ENCODE measurements around the gene HOXA4.

The HOXA4 gene

DNA sequence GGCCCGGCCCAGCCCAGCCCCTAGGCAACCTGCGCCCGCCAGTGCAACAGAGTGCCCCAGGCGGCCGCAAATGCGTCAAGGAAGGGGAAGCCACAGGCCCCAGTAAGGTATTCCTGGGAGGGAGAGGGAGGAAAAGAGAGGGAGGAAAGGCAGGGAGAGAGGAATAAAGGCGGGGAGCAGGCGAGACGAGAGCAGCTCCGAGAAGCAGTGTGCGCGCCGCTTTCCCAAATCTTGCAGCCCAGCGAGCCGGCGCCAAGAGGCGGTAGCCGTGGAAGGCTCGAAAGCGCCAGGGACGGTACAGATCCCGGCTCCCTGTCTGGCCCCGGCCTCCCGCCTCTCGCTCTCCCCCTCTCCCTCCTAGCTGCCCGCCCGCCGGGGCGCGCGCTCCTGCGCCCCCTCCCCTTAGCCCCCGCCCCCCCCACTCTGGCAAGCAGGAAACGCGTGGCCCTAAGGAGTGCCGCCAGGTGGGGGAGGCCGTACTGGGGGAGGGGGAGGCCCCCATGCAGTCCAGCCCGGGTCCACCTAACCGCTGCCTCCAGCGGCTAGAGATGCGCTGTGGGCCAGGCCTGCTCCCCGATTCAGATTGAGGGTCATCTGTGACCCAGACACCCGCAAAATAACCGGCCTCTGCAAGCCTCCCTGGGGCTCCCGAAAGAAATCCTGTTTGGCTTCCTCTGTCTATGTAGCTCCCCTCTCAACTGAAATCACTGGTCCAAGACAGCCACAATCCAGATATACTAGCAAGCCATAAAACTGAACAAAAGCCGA is 39.3 kb upstream of the HOXA4 start:
- DNase-seq (ENCODE audit: extremely low spot score), result no peak
- no peak for TF ChIP-seq CTCF (IDR thresholded peaks at IDR 0.05; ENCODE audit: control extremely low read depth, extremely low read depth, low read depth, missing control alignments)
- POLR2A ChIA-PET, result no interaction called here
- CTCF ChIA-PET, result interaction anchor here (3.8 kb wide), 1 partner anchor 9 kb away, joined by 19 read pairs; no protein-coding TSS in a partner anchor

GRCh38 chr7:27168265-27168947 is 37.8 kb upstream of the HOXA4 start:
- DNase-seq (ENCODE audit: extremely low spot score), result no peak
- ChIA-PET POLR2A (no interaction called here), CTCF (interaction anchor here (1.6 to 2.0 kb wide), 3 partner anchors 9 to 486 kb away, joined by 4 to 7 read pairs (median 5); no protein-coding TSS in a partner anchor)
- no peak for TF ChIP-seq CTCF (IDR thresholded peaks at IDR 0.05; ENCODE audit: control extremely low read depth, extremely low read depth, low read depth, missing control alignments)

- no peak for TF ChIP-seq CTCF (IDR thresholded peaks at IDR 0.05; ENCODE audit: control extremely low read depth, extremely low read depth, low read depth, missing control alignments)
- ChIA-PET CTCF (interaction anchor here (1.6 to 2.0 kb wide), 3 partner anchors 8 to 486 kb away, joined by 4 to 7 read pairs (median 5); no protein-coding TSS in a partner anchor), POLR2A (no interaction called here)
- no peak for DNase-seq (ENCODE audit: extremely low spot score)
Observed at GRCh38 chr7:27167916-27168264, 37.3 kb upstream of the HOXA4 start.

DNA sequence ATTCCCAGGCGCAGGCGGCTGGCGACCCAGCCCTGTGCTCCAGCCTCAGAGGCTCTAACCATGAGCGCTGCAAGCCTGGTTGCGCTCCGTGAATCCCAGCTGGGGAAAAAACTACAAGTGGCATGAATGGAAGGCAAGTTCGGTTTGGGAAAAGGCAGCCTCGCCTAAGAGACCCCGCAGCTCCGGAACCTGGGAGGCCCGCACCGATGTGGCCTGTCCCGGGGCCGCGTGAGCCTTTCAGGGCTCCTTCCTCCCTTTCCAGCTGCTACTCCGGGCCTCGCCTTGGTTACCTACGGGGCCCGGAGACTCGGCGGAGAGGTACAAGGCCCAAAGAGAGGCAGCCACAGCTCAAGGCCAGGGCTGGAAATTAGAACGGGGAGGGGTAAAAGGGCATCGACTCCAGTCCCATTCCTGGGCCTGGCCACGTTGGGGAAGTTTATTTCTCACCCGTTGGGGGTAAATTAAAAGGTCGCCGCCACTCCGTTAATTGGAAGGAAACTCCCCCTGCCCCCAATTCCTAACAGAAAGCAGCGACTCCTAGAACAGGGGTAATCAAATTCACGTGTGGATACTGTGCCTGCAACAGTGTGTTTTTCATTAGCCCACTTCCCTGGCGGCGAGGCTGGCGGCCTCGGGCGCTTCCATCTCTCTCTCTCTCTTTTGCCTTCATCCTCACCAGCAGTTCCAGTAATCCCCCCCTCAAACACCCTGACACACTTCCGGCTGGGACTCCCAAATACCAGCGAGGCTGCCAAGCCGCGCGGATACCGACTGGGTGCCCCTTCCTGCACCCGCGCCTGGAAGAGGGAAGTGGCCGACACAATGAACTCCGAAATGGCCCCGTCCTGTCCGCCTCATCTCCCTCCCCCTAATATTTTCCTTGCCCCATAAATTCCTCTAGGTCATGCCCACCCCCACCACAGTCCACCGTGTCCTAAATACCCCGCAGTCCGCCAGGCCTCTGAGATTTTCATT is 36.3 kb upstream of the HOXA4 start:
- CTCF ChIA-PET, result interaction anchor here (1.2 to 3.4 kb wide), 2 partner anchors 29 to 90 kb away, joined by 4 to 11 read pairs; no protein-coding TSS in a partner anchor
- DNase-seq (ENCODE audit: extremely low spot score), result no peak

GRCh38 chr7:27165996-27166530 is 35.5 kb upstream of the HOXA4 start:
- ChIA-PET CTCF (interaction anchor here (1.2 to 3.4 kb wide), 2 partner anchors 30 to 91 kb away, joined by 4 to 11 read pairs; no protein-coding TSS in a partner anchor), POLR2A (no interaction called here)
- TF ChIP-seq CTCF (IDR thresholded peaks at IDR 0.05; ENCODE audit: control extremely low read depth, extremely low read depth, low read depth, missing control alignments), result no peak
- no peak for DNase-seq (ENCODE audit: extremely low spot score)

More for the DNA sequence above, 36.3 kb upstream of the HOXA4 start:
- POLR2A ChIA-PET, result no interaction called here
- TF ChIP-seq CTCF (IDR thresholded peaks at IDR 0.05; ENCODE audit: control extremely low read depth, extremely low read depth, low read depth, missing control alignments), result no peak
